Right lobe of liver (tissue), 4 donors: ENCODE data around the gene ADAM8.

Experiments used
- CTCF ChIP-seq, 4 donors: fragments of 200-600 bp in 3 of 4; fragments of 450-650 bp in 1 of 4; IDR thresholded peaks; one replicate each; pipeline versions ENCODE4 v1.5.1 to v1.8.0; 2016 to 2022; ENCODE audit warnings: antibody characterized with exemption in 4 of 4, mild to moderate bottlenecking in 2 of 4
- POLR2A ChIP-seq: fragments of 450-650 bp; IDR thresholded peaks from one replicate; pipeline ENCODE4 v1.6.1; 2017; ENCODE audit warnings: antibody characterized with exemption, mild to moderate bottlenecking
- donor health status: DM: no; HTN: no; CAD: no.
- donor health status: DM: no; HTN: no; CAD: no.
- donor health status: DM: no; HTN: yes; CAD: no.

- TF ChIP-seq POLR2A: no peak
- no peak for TF ChIP-seq CTCF (IDR thresholded peaks at IDR 0.05)
Measured at GRCh38 chr10:133293810-133294119, 17.1 kb upstream of the ADAM8 start.
